Urothelium cell line (cell line): Measurements from ENCODE around the gene ADAM15.

Source experiments
- DNase-seq: peaks from one replicate; pipeline ENCODE4 v3.0.0; 2011; ENCODE audit warnings: low spot score, mixed read lengths
- FAIRE-seq: peaks from 2 replicates; lab custom pipeline; 2011; peaks lifted over from hg19 to GRCh38; lab: Jason Lieb, UNC

ADAM15 gene

GRCh38 chr1:155050560-155051341 is at the start of gene ADAM15:
TSS of gene ADAM15 (plus strand) at chr1:155051316. CDS start at chr1:155051387, 71 bp downstream.
- peak; percentile 95 for DNase-seq
- no peak for FAIRE-seq

DNA sequence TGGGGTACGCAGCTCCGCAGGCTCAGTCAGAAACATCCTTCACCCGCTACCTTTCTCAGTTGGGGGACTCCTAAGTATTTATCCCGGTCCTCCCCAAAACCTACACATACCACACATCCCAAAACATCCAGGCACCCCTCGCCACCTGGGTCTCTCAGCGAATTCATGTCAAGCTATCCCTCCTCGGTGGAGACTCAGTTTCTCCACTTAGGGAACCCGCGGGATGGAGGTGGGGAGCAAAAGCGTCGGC is 49.8 kb upstream of the ADAM15 start:
- FAIRE-seq, result no peak

DNA sequence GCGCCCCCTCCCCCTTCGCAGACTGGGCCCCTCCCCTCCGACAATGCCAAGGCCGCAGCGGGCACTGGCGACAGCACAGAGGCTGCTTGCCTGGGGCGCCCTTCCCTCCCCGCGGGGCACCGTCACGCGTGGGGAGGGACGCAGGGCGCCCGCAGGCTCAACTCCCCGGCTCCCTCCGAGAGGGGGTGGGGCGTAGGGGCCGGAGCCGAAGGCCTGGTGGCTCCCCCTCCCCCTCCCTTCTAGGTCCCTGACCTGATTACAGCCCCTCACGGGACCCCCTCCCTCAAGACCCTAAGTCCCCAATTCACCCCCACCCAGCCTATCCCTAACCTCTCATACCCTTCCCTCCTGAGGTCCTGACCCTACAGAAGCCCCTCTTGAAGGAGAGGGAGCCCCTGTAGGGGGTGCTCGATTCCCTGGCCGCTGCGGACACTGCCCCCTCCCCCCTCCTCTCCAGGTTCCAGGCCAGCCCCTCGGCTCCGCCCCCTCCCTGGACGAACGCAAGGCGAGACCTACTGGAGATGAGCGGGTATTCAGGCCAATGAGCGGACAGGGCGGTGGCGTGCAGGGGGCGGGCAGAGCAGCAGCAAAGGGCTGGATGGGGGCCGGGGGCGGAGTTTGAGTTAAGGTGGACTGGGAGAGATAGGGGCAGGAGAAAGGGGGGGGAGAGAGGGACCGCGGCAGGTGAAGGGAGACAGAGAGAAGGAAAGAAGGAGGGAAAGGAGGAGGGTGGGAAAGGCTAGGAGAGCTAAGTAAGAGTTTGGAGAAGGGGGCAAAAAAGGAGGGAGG is 49.2 kb upstream of the ADAM15 start:
- FAIRE-seq, result peak; percentile 86

More for the DNA sequence above, 49.8 kb upstream of the ADAM15 start:
- DNase-seq, result no peak

GRCh38 chr1:155002464-155003226 is 48.5 kb upstream of the ADAM15 start, which contains the start of gene ZBTB7B:
TSS of gene ZBTB7B (plus strand) at chr1:155002802. CDS start at chr1:155014661, 11,859 bp downstream.
- no peak for FAIRE-seq
- DNase-seq, result peak; percentile 67

More for the DNA sequence above, 49.2 kb upstream of the ADAM15 start:
- peak; percentile 99 for DNase-seq

GRCh38 chr1:155003227-155003765 is 47.8 kb upstream of the ADAM15 start:
- no peak for DNase-seq
- no peak for FAIRE-seq

- FAIRE-seq (no peak), DNase-seq (peak; percentile 58)
Measured at GRCh38 chr1:155003766-155004351, 47.3 kb upstream of the ADAM15 start.

GRCh38 chr1:155004352-155005075 is 46.6 kb upstream of the ADAM15 start:
- no peak for FAIRE-seq
- no peak for DNase-seq

GRCh38 chr1:155005076-155006011 is 45.8 kb upstream of the ADAM15 start:
- no peak for FAIRE-seq
- DNase-seq, result no peak

DNA sequence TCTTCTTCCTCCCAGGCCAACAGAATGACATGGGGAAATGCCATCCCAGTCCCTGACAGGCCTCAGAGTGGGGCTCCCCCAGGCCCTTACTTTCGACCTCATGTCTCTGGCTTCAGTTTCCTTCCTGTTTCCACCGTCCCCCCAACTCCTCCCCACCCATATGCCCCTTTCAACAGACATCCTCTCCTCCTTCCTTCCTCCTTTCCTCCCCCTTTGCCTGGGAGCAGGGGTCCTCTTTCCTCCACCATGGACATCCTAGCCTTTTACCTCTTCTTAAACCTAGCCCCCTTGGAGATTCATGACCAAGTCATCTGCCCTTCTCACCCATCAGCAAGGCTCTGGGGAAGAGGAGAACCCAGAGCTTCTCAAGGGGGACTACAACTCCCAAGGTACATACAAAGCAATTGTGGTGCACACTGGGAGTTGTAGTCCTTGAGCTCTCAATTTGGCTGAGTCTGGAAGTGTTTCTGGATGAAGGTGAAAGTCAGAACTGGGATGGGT is 44.5 kb upstream of the ADAM15 start:
- no peak for DNase-seq
- no peak for FAIRE-seq

- FAIRE-seq (no peak), DNase-seq (no peak)
Measured at GRCh38 chr1:155007251-155007828, 43.8 kb upstream of the ADAM15 start.

DNA sequence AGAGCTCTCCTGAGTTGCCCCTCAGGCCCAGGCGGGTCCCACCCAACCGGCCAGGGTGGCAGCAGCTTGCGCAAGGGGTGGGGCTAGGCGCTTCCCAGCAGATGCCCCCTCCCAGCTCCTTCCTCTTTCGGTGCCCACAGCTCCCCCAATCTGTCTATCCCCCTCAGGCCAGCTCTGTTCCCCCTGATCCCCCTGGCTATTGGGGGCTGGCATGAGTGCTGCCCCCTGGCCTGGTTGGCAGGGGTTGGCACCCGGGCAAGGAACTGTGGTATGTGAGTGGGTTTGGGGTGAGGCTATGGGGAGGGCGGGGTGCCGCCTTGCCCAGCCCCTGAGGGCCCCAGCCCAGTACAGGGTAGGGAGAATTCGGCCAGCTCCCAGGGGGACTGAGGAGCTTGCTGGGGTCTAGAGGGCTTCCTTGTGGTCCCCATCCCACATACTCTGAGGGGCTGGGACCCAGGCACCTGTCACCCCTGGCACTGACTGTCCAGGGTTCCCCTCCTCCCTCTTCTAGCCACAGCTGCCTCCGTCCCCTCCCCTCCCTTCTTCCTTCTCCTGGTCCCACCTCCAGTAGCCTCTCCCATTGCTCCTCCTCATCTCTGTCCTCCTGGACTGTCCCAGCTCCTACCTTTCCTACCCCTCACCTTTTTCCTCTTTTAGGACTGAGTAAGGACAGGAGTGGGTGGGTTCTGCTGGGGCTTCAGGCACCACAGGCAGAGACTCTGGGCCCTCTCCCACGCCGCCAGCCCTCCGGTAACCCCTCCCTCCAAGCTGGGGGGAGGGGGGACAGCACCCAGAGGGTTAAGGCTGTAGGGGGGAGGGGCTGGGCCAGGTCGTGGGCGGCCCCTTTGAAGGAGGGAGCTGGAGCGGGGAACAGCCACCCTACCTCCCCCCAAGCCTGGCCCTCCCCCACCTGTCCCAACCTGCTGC is 42.8 kb upstream of the ADAM15 start:
- no peak for FAIRE-seq
- no peak for DNase-seq

DNA sequence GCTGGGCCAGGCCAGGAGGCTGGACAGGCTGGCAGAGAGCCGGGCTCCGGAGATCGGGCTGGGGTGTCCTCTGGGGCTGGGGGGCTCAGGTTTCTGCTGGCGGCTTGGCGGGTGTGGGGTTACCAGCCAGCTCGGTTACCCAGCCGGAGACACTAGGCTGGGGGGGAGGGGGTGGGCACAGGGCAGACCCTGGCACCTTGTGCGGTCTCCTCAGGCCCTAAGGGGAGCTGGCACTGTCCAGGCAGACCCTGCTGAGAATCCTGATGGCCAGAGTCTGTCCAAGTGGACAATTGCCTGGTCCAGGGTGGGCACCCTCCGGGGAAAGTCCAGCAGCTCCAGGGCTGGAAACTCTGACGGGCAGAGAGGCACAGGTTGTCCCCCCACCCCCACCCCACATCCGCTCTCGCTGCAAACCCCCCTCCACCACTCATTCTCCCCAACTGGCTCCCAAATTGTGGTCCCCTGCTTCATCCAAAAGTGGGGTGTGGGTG is 41.9 kb upstream of the ADAM15 start:
- DNase-seq, result no peak
- FAIRE-seq, result no peak

- no peak for DNase-seq
- FAIRE-seq, result no peak
Measured at GRCh38 chr1:155009742-155010141, 41.4 kb upstream of the ADAM15 start.

DNA sequence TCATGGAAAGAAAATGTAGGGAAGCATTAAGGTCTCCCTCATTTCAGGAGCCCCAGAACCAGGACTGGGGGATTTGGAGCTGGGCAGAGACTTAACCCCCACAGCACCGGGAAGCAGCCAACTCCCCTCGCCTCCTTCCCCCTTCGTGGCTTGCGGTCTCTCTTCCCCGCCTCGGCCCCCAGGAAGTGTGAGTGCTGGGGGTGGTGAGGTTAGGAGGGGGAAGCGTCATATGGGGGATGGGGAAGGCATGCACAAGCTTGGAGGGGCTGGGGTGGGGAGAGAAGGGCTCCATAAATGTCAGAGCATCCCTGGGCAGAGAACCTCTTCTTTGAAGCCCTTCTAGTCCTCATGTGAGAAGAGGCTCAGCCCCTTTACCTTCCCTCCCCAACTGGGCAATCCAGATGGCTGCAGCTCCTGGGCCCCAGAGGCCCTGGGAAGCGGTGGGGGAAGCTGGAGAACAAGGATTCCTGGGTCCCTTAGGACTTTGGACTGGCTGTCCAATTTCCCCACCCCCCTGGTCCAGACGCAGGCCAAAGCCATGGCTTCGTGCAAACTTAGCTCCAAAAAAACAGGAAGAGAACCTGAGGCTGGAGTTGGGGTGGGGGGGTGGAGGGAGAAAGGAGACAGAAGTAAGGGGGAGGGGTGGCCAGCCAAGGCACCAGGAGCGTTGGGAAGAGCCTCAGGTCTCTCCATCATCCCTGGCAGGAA is 40.8 kb upstream of the ADAM15 start:
- FAIRE-seq (no peak), DNase-seq (no peak)

GRCh38 chr1:155011004-155011416 is 40.1 kb upstream of the ADAM15 start:
- DNase-seq, result no peak
- no peak for FAIRE-seq

- no peak for FAIRE-seq
- DNase-seq, result no peak
Measured at GRCh38 chr1:155011437-155012025, 39.6 kb upstream of the ADAM15 start.
